Astrocyte (in vitro differentiated cells and primary cell): ENCODE measurements around the gene COG7. TPM values are rescaled to one million over a fixed set of nuclear protein-coding genes. Genes with fewer than 3 reads are reported as not detected.
"Not testable (repeated sequence)": the region's sequence is repeated elsewhere in the genome, so short reads cannot be mapped to it uniquely, and the experiment has no call there.

Experiments
- DNase-seq: peaks from one replicate; pipeline ENCODE4 v3.0.0-alpha.2; 2010; ENCODE audit warnings: low read depth
- FAIRE-seq: peaks from 2 replicates; lab custom pipeline; 2011; peaks lifted over from hg19 to GRCh38; lab: Jason Lieb, UNC
- H2AFZ ChIP-seq: 2 replicates; pipeline ENCODE4 v1.6.0; 2012; ENCODE audit warnings: low read depth, low read length, inconsistent platforms
- H3K27ac ChIP-seq: 2 replicates; pipeline ENCODE4 v1.5.1; 2011; ENCODE audit warnings: low read depth, low read length, inconsistent platforms
- H3K27me3 ChIP-seq: 2 replicates; pipeline ENCODE4 v1.6.0; 2011; ENCODE audit warnings: low read length, inconsistent platforms; ENCODE audit not compliant: insufficient read depth
- H3K36me3 ChIP-seq: 2 replicates; pipeline ENCODE4 v1.5.1; 2011; ENCODE audit warnings: low read length, inconsistent platforms; ENCODE audit not compliant: insufficient read depth
- H3K4me1 ChIP-seq: 2 replicates; pipeline ENCODE4 v1.5.1; 2011; ENCODE audit warnings: low read length, inconsistent platforms; ENCODE audit not compliant: insufficient read depth
- H3K4me2 ChIP-seq: 2 replicates; pipeline ENCODE4 v1.6.0; 2012; ENCODE audit warnings: low read length, inconsistent platforms
- H3K4me3 ChIP-seq: 2 replicates; pipeline ENCODE4 v1.5.1; 2011; ENCODE audit warnings: low read depth, mild to moderate bottlenecking, low read length, inconsistent platforms; ENCODE audit not compliant: insufficient read depth
- H3K79me2 ChIP-seq: 2 replicates; pipeline ENCODE4 v1.6.0; 2012; ENCODE audit warnings: mild to moderate bottlenecking, low read length, inconsistent platforms; ENCODE audit not compliant: insufficient read depth
- H3K9ac ChIP-seq: 2 replicates; pipeline ENCODE4 v1.6.0; 2012; ENCODE audit warnings: mild to moderate bottlenecking, low read length, inconsistent platforms
- H3K9me3 ChIP-seq: 2 replicates; pipeline ENCODE4 v1.5.1; 2012; ENCODE audit warnings: low read depth, mild to moderate bottlenecking, low read length, inconsistent platforms; ENCODE audit not compliant: insufficient read depth
- H4K20me1 ChIP-seq: 2 replicates; pipeline ENCODE4 v1.6.0; 2012; ENCODE audit warnings: low read length, inconsistent platforms; ENCODE audit not compliant: insufficient read depth
- H3K27ac Mint-ChIP-seq: one replicate; pipeline ENCODE4 v1.8.0; 2021; ENCODE audit warnings: mild to moderate bottlenecking, mixed read lengths; ENCODE audit not compliant: unreplicated experiment
- H3K27me3 Mint-ChIP-seq: one replicate; pipeline ENCODE4 v1.8.0; 2021; ENCODE audit warnings: low read depth, mixed read lengths; ENCODE audit not compliant: unreplicated experiment
- H3K36me3 Mint-ChIP-seq: one replicate; pipeline ENCODE4 v1.8.0; 2021; ENCODE audit warnings: low read depth, mixed read lengths; ENCODE audit not compliant: unreplicated experiment
- H3K4me1 Mint-ChIP-seq: one replicate; pipeline ENCODE4 v1.8.0; 2021; ENCODE audit warnings: low read depth, mixed read lengths; ENCODE audit not compliant: unreplicated experiment
- H3K4me3 Mint-ChIP-seq: one replicate; pipeline ENCODE4 v1.8.0; 2021; ENCODE audit warnings: mild to moderate bottlenecking, moderate library complexity, mixed read lengths; ENCODE audit not compliant: unreplicated experiment
- H3K9me3 Mint-ChIP-seq: one replicate; pipeline ENCODE4 v1.8.0; 2021; ENCODE audit warnings: mild to moderate bottlenecking, mixed read lengths; ENCODE audit not compliant: unreplicated experiment
- EZH2 ChIP-seq: IDR thresholded peaks from 2 replicates; pipeline ENCODE4 v1.6.1; 2012; ENCODE audit warnings: mild to moderate bottlenecking, low read length, inconsistent platforms; ENCODE audit not compliant: insufficient read depth
- total RNA-seq: library from RNA; stranded (reverse); gene quantifications from 2 replicates; pipeline ENCODE4 v1.2.1, GENCODE V29; 2021
- TF ChIP-seq, protein P1 (sequence below): IDR thresholded peaks from 2 replicates; pipeline ENCODE4 v1.5.1; 2011; ENCODE audit warnings: low read depth, mild to moderate bottlenecking, inconsistent platforms, low read length, moderate library complexity; ENCODE audit not compliant: insufficient read depth

The COG7 gene
- total RNA-seq, 1 donor from 2014 or later = 19.8 TPM

GRCh38 chr16:23484510-23485256, 31.7 kb upstream of the COG7 start:
- no peak for DNase-seq
- Histone ChIP-seq H3K4me1 (no peaks in the 10 kb centered on the region), H3K9ac (no peak overlapping the region), H3K27ac (no peak overlapping the region), H2AFZ (no peak overlapping the region), H3K27me3 (no peaks in the 10 kb centered on the region), H4K20me1 (no peaks in the 10 kb centered on the region), H3K4me3 (no peak overlapping the region), H3K4me2 (no peak overlapping the region), H3K36me3 (peaks cover 32% of the 10 kb centered on the region), H3K9me3 (no peaks in the 10 kb centered on the region), H3K79me2 (no peaks in the 10 kb centered on the region)
- Mint-ChIP-seq H3K27ac (no peak overlapping the region), H3K27me3 (no peaks in the 10 kb centered on the region), H3K4me3 (no peak overlapping the region), H3K9me3 (no peaks in the 10 kb centered on the region), H3K4me1 (no peaks in the 10 kb centered on the region), H3K36me3 (peaks cover 33% of the 10 kb centered on the region)
- no peak for FAIRE-seq
- TF ChIP-seq, protein P1, sequence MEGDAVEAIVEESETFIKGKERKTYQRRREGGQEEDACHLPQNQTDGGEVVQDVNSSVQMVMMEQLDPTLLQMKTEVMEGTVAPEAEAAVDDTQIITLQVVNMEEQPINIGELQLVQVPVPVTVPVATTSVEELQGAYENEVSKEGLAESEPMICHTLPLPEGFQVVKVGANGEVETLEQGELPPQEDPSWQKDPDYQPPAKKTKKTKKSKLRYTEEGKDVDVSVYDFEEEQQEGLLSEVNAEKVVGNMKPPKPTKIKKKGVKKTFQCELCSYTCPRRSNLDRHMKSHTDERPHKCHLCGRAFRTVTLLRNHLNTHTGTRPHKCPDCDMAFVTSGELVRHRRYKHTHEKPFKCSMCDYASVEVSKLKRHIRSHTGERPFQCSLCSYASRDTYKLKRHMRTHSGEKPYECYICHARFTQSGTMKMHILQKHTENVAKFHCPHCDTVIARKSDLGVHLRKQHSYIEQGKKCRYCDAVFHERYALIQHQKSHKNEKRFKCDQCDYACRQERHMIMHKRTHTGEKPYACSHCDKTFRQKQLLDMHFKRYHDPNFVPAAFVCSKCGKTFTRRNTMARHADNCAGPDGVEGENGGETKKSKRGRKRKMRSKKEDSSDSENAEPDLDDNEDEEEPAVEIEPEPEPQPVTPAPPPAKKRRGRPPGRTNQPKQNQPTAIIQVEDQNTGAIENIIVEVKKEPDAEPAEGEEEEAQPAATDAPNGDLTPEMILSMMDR = no peak
- no peak for TF ChIP-seq EZH2

DNA sequence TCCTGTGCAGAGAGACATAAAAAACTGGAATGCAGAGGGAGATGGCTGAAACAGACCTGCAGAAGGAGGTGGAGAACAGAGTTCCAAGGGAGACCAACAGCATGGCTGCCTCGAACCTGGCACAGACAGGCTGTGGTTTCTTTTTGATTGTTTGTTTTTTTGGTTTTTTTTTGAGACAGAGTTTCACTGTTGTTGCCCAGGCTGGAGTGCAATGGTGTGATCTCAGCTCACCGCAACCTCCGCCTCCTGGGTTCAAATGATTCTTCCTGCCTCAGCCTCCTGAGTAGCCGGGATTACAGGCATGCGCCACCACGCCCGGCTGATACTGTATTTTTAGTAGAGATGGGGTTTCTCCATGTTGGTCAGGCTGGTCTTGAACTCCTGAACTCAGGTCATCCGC, 30.5 kb upstream of the COG7 start:
- H3K9ac ChIP-seq, H3K9me3 Mint-ChIP-seq, H3K4me3 ChIP-seq, H3K4me2 ChIP-seq, H3K4me1 ChIP-seq, H3K4me3 Mint-ChIP-seq, H3K79me2 ChIP-seq, DNase-seq, H3K9me3 ChIP-seq, H4K20me1 ChIP-seq, H3K27ac Mint-ChIP-seq, H3K27me3 Mint-ChIP-seq, H3K4me1 Mint-ChIP-seq, H2AFZ ChIP-seq, H3K27me3 ChIP-seq, FAIRE-seq, H3K27ac ChIP-seq: not testable (repeated sequence)
- peaks cover 30% of the 10 kb centered on the region for H3K36me3 ChIP-seq
- peaks cover 37% of the 10 kb centered on the region for H3K36me3 Mint-ChIP-seq

DNA sequence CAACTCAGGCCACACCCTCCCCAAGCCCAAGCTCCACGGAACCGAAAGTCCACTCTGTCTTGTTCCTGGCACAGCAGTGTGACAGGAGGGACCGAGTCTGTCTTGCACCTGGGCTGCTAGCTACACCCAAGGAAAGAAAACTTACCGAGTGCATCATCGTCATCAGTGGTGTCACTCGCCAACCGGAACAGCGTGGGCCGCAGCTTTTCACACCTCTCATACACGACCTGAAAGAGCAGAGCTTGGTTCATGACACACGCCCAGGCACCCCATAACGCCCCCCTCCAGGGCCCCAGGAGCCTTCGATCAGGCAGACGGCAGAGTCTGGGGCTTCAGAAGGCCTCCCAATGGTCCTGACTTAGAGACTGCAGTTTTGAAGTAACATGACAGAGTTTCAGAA, 29.8 kb upstream of the COG7 start:
- Mint-ChIP-seq H3K4me3 (no peak overlapping the region), H3K36me3 (peaks cover 36% of the 10 kb centered on the region), H3K4me1 (no peaks in the 10 kb centered on the region), H3K9me3 (no peaks in the 10 kb centered on the region), H3K27me3 (no peaks in the 10 kb centered on the region), H3K27ac (no peak overlapping the region)
- Histone ChIP-seq H2AFZ (no peak overlapping the region), H3K27me3 (no peaks in the 10 kb centered on the region), H3K4me3 (no peak overlapping the region), H3K4me2 (no peak overlapping the region), H3K9me3 (no peaks in the 10 kb centered on the region), H4K20me1 (peaks cover 4% of the 10 kb centered on the region), H3K36me3 (peaks cover 29% of the 10 kb centered on the region), H3K9ac (no peak overlapping the region), H3K4me1 (no peaks in the 10 kb centered on the region), H3K27ac (no peak overlapping the region), H3K79me2 (no peaks in the 10 kb centered on the region)
- FAIRE-seq (no peak), DNase-seq (no peak)
- TF ChIP-seq, protein P1 = no peak
- no peak for TF ChIP-seq EZH2
